H1 (cell line): Measurements from ENCODE around the gene NEURL1B. TPM values are rescaled to one million over a fixed set of nuclear protein-coding genes. Genes with fewer than 3 reads are reported as not detected.

Experiments
- ATF2 ChIP-seq: IDR thresholded peaks from 2 replicates; pipeline ENCODE4 v1.6.1; 2012; ENCODE audit warnings: low read length, inconsistent platforms
- EGR1 ChIP-seq: IDR thresholded peaks from 2 replicates; pipeline ENCODE4 v1.6.1; 2011; ENCODE audit warnings: low read depth, low read length, borderline replicate concordance
- JUND ChIP-seq: IDR thresholded peaks from 2 replicates; pipeline ENCODE4 v1.6.1; 2011; ENCODE audit warnings: mild to moderate bottlenecking, improper control_type of control experiment, low read length
- MAX ChIP-seq: IDR thresholded peaks from 2 replicates; pipeline ENCODE4 v1.6.1; 2012; ENCODE audit warnings: inconsistent platforms
- SRF ChIP-seq: IDR thresholded peaks from 2 replicates; pipeline ENCODE4 v1.6.1; 2011; ENCODE audit warnings: mild to moderate bottlenecking, low read depth, low read length, moderate library complexity
- TBP ChIP-seq: IDR thresholded peaks from 2 replicates; pipeline ENCODE4 v1.6.1; 2011; ENCODE audit warnings: low read depth, low read length, improper control_type of control experiment
- polyA plus RNA-seq, 7 experiments: library from polyadenylated mRNA; depleted of rRNA in 3 of 7; stranded (reverse) in 5 of 7; unstranded in 2 of 7; fragments of >200 nt in 5 of 7; fragments of 200-250 nt in 2 of 7; gene quantifications; 1 replicate in 5 of 7; 2 replicates in 1 of 7; 4 replicates in 1 of 7; pipeline versions ENCODE4 v1.2.1 to v1.2.3, GENCODE V29; 2011 to 2013; ENCODE audit warnings: missing spikeins in 2 of 7, mixed read lengths in 2 of 7
- total RNA-seq: library from RNA; stranded (reverse); fragmentation: NEBNext Ultra II Directional; extraction: Animal tissue kit (Norgen Biotek cat#: 25700); gene quantifications from 2 replicates; pipeline ENCODE4 v1.2.1, GENCODE V29; 2021

Gene NEURL1B
- total and polyA plus RNA-seq, 2 of the 8 experiments (the other 6 are each of a cell fraction or from before 2014, with no cell fraction given), result 3.3 to 6.1 TPM

GRCh38 chr5:172661526-172661925, 20.5 kb downstream of the NEURL1B start (continued):
- no peak for TF ChIP-seq MAX
- no peak for TF ChIP-seq ATF2
- no peak for TF ChIP-seq EGR1
- no peak for TF ChIP-seq JUND
- no peak for TF ChIP-seq TBP
- no peak for TF ChIP-seq SRF
- TF ChIP-seq, all 59 proteins: peak for 0
